Measurements from ENCODE around the gene SULT1A2.

GRCh38 chr16:28569021-28569420 is 27.8 kb downstream of the SULT1A2 start:
- TF ChIP-seq CTCF (IDR thresholded peaks at IDR 0.05; ENCODE audit: low read depth, low read length) (no peak), MYC (IDR thresholded peaks at IDR 0.05; ENCODE audit: low read depth, low read length) (no peak)

Data from NB4 (cell line).